Measurements from ENCODE around the gene CHAF1A. TPM values are rescaled to one million over a fixed set of nuclear protein-coding genes. Genes with fewer than 3 reads are reported as not detected.

CHAF1A gene
- total RNA-seq, 1 experiment from 2014 or later = 161 TPM

GRCh38 chr19:4429771-4430171 lies 27.3 kb downstream of the CHAF1A start (continued):
- TF ChIP-seq ZNF396 (CRISPR knock-in tag; IDR thresholded peaks at IDR 0.05; ENCODE audit: borderline replicate concordance) (no peak), NFE2L1 (CRISPR knock-in tag; IDR thresholded peaks at IDR 0.05) (no peak), NR2C2 (CRISPR knock-in tag; IDR thresholded peaks at IDR 0.05) (no peak), SMAD3 (CRISPR knock-in tag; IDR thresholded peaks at IDR 0.05; ENCODE audit: borderline replicate concordance) (no peak), ZNF425 (CRISPR knock-in tag; conservative IDR thresholded peaks at IDR 0.05) (no peak)

- POLR2A ChIA-PET = no interaction called here
- CTCF ChIA-PET = no interaction called here
- Mint-ChIP-seq H3K27ac (no peak overlapping the region), H3K27me3 (ENCODE audit: low read depth) (no peaks in the 10 kb centered on the region), H3K36me3 (peaks cover 84% of the 10 kb centered on the region), H3K4me1 (no peaks in the 10 kb centered on the region), H3K4me3 (no peak overlapping the region), H3K9me3 (no peaks in the 10 kb centered on the region)
- ATAC-seq = no peak
- no peak for DNase-seq (ENCODE audit: low spot score)
- no peak for TF ChIP-seq NR1H2 (CRISPR knock-in tag; IDR thresholded peaks at IDR 0.05)
- no peak for TF ChIP-seq GABPB1 (CRISPR knock-in tag; IDR thresholded peaks at IDR 0.05)
- no peak for TF ChIP-seq NFYB (CRISPR knock-in tag; conservative IDR thresholded peaks at IDR 0.05; ENCODE audit: low read depth)
- TF ChIP-seq MAX (CRISPR knock-in tag; IDR thresholded peaks at IDR 0.05) = no peak
- no peak for TF ChIP-seq RELA (CRISPR knock-in tag; IDR thresholded peaks at IDR 0.05; ENCODE audit: borderline replicate concordance)
- no peak for TF ChIP-seq ERG (CRISPR knock-in tag; IDR thresholded peaks at IDR 0.05)
- no peak for TF ChIP-seq SP1 (CRISPR knock-in tag; conservative IDR thresholded peaks at IDR 0.05)
- TF ChIP-seq ZNF532 (CRISPR knock-in tag; IDR thresholded peaks at IDR 0.05; ENCODE audit: borderline replicate concordance) = no peak
- no peak for TF ChIP-seq CREM (CRISPR knock-in tag; IDR thresholded peaks at IDR 0.05)
- no peak for TF ChIP-seq ZNF219 (CRISPR knock-in tag; IDR thresholded peaks at IDR 0.05; ENCODE audit: borderline replicate concordance)
- no peak for TF ChIP-seq MLX (CRISPR knock-in tag; IDR thresholded peaks at IDR 0.05)
Measured at GRCh38 chr19:4430760-4431159, 28.3 kb downstream of the CHAF1A start.

- DNase-seq (ENCODE audit: low spot score) (no peak), ATAC-seq (no peak)
- ChIA-PET CTCF (no interaction called here), POLR2A (no interaction called here)
- Mint-ChIP-seq H3K4me1 (no peaks in the 10 kb centered on the region), H3K27me3 (ENCODE audit: low read depth) (no peaks in the 10 kb centered on the region), H3K9me3 (no peaks in the 10 kb centered on the region), H3K4me3 (no peak overlapping the region), H3K27ac (no peak overlapping the region), H3K36me3 (peaks cover 79% of the 10 kb centered on the region)
- no peak for TF ChIP-seq ZNF416 (CRISPR knock-in tag; IDR thresholded peaks at IDR 0.05)
- no peak for TF ChIP-seq FOXP4 (CRISPR knock-in tag; IDR thresholded peaks at IDR 0.05)
- no peak for TF ChIP-seq ZNF423 (CRISPR knock-in tag; IDR thresholded peaks at IDR 0.05)
- TF ChIP-seq KAT7 (CRISPR knock-in tag; IDR thresholded peaks at IDR 0.05; ENCODE audit: borderline replicate concordance) = no peak
- TF ChIP-seq ATF2 (CRISPR knock-in tag; IDR thresholded peaks at IDR 0.05; ENCODE audit: borderline replicate concordance, low read depth) = no peak
Measured at GRCh38 chr19:4431296-4431695, 28.9 kb downstream of the CHAF1A start.
